ENCODE data around the gene PCP4L1. TPM values are rescaled to one million over a fixed set of nuclear protein-coding genes. Genes with fewer than 3 reads are reported as not detected.

The PCP4L1 gene
- total RNA-seq, 1 donor, result not detected

DNA sequence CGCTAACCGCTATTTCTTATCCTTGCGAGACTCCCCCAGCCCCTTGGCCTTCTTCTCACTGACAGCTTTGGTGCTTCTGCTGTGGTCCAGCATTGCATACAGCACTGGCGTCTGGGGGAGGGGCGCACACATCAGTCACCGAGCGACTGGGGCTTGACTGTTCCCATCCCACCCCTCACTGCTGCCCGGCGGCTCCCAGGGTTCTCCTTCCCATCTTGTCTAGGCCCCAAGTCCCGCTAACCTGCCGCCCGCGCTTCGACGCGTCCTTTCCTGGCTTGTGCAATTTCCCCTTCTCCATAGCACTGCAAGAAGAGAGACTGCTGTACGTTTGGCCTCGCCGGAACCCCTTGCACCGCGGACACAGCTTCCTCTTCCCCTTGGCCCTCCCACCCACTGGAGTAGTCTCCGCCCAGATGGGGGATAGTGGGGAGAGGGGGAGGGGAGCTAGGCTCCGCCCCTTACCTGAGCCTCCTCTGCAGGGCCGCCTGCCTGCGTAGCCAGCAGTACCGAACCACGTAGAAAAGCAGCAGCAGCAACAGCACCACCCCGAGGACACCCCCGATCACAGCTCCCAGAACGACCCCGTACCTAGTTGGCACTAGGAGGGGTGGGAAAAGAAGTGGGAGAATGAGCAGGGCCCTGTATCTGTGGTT lies 47.4 kb downstream of the PCP4L1 start:
- peak overlapping the region; percentile 63 for H3K4me3 ChIP-seq (ENCODE audit: low read depth, low read length)
- DNase-seq (ENCODE audit: low read depth), result peak; percentile 54
- TF ChIP-seq, protein P1, sequence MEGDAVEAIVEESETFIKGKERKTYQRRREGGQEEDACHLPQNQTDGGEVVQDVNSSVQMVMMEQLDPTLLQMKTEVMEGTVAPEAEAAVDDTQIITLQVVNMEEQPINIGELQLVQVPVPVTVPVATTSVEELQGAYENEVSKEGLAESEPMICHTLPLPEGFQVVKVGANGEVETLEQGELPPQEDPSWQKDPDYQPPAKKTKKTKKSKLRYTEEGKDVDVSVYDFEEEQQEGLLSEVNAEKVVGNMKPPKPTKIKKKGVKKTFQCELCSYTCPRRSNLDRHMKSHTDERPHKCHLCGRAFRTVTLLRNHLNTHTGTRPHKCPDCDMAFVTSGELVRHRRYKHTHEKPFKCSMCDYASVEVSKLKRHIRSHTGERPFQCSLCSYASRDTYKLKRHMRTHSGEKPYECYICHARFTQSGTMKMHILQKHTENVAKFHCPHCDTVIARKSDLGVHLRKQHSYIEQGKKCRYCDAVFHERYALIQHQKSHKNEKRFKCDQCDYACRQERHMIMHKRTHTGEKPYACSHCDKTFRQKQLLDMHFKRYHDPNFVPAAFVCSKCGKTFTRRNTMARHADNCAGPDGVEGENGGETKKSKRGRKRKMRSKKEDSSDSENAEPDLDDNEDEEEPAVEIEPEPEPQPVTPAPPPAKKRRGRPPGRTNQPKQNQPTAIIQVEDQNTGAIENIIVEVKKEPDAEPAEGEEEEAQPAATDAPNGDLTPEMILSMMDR (IDR thresholded peaks at IDR 0.05; ENCODE audit: insufficient read depth, low read depth, low read length), result peak; percentile 16

DNA sequence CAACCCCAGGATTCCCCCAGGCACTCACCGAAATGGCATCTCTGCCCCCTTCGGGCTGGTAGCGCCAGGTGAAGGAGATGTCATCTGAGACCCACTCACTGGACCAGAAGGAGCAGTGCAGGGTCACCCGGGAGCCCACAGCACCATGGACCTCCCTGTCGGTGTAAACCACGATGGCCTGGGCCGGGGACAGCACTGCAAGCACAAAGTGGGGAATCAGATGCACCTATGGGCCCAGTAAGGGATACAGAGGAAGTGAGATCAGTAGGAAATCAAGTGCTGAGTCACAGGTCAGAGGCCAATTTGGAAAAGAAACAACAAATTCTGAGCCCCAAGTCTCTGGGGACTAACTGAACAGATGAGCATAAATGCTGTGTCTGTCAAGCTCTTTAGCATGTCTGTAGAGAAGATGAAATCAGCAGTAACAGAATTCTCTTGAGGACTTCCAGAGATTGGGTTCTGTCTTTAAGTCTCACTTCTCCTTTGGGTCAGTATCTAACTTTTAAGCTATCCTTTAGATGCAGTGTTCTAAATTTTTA lies 48.8 kb downstream of the PCP4L1 start:
- H3K4me3 ChIP-seq (ENCODE audit: low read depth, low read length), result no peak overlapping the region
- TF ChIP-seq, protein P1 (IDR thresholded peaks at IDR 0.05; ENCODE audit: insufficient read depth, low read depth, low read length), result no peak
- peak; percentile 75 for DNase-seq (ENCODE audit: low read depth)

DNA sequence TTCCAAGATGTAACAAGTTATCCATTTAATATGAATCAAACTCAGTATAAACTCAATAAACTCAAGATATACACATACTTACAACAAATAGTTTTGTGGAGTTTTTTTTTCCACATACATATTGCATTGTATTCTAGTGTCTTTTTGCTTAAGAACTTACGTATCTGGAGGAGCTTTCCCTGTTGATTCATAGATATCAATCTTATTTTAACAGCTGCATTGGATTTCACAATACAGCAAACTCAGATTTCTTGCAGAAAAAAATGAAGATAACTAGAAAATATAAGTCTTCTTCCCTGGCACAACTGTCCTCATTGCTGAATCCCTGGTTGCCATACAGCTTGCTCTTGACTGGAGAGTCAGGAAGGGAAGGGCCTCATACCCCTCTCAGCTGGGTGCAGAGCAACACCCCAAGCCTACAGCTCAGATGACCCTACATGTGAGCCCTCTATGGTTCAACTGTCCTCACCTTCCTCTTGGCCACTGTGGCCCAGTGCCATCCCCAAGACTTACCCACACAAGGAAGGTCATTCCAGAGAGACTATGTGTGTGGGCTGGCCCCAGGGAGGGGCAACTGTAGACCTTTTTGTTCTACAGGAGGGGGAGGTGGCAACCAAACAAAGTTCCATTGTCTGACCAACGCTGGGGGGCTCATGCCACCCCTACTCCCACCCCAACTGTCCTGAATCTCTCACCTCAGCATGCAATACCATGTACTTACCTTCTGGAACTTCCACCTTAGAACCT lies 49.5 kb downstream of the PCP4L1 start:
- TF ChIP-seq, protein P1 (IDR thresholded peaks at IDR 0.05; ENCODE audit: insufficient read depth, low read depth, low read length), result no peak
- DNase-seq (ENCODE audit: low read depth), result peak; percentile 13
- H3K4me3 ChIP-seq (ENCODE audit: low read depth, low read length), result no peak overlapping the region

DNA sequence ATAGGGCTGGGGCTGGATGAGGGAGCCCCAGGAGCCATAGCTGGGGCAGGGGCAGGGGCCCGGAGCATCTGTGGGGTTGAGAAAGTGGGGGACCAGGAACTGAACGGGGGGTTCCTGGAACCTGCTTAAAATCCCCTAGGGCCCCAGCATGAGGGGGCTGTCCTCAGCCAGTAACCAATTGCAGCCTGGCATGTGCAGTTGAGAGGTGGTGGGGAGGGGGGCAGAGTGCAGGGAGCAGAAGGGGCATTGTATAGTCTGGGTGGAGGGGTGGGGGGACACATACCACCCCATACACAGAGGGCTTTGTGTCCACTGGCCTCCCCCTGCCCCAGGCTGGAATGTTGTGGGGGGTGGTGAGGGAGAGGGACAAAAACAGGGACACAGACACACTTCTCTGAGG lies 51.3 kb downstream of the PCP4L1 start, which contains the start of gene MPZ:
MPZ (minus strand) TSS at position 101 of the 400 bp plus-strand sequence; CDS start at position 38, 63 bp downstream.
- no peak within 1 kb of the TSS for H3K4me3 ChIP-seq (ENCODE audit: low read depth, low read length)
- TF ChIP-seq, protein P1 (IDR thresholded peaks at IDR 0.05; ENCODE audit: insufficient read depth, low read depth, low read length), result no peak
- DNase-seq (ENCODE audit: low read depth), result no peak

DNA sequence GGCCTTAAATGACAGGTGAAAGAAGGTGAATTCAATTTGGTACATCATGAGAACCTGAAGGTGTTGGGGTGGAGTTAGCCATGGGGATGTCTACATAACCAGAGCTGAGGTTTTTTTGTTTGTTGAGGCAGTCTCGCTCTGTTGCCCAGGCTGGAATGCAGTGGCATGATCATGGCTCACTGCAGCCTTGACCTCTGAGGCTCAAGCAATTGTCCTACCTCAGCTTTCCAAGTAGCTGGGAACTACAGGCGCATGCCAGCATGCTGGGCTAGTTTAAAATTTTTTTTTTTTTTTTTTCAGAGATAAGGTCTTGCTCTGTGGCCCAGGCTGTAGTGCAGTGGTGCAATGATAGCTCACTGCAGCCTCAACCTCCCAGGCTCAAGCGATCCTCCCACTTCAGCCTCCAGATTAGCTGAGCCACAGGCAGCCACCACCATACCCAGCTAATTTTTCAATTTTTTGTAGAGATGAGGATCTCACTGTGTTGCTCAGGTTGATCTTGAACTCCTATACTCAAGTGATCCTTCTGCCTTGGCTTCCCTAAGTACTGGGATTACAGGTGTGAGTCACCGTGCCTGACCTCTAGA lies 53.1 kb downstream of the PCP4L1 start:
- no peak for DNase-seq (ENCODE audit: low read depth)
- TF ChIP-seq, protein P1 (IDR thresholded peaks at IDR 0.05; ENCODE audit: insufficient read depth, low read depth, low read length), result no peak
- no peak overlapping the region for H3K4me3 ChIP-seq (ENCODE audit: low read depth, low read length)

DNA sequence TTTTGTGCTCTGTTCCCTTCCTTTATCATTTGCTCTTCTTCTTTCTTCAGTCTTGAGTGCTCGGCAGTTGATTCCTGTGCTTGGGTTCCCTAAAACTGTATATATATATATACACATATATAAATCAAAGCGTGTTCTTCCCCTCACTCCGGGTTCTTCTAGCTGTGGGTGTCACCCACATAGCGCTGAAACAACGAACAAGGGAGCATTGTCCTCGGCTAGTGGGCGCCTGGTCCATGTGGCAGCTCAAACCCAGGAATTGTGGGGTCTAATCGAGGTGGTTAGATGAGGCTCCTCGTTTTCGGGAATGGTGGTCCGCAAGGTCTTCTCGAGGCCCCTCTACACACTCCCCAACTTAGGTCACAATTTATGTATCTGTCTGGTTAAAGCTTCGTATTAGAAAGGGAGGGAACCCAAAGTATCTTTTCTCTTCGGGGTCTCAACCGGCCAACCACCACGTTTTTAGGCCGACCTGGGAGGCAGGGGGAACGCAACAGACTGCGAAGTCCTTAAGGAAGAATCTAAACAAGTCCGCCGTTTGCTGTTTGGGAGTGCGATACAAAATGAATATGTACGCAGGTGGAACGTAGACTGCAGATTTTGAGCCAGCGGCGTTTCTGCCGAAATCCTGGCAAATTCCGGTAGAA lies 55.1 kb downstream of the PCP4L1 start:
- TF ChIP-seq, protein P1 (IDR thresholded peaks at IDR 0.05; ENCODE audit: insufficient read depth, low read depth, low read length), result no peak
- peak overlapping the region; percentile 99 for H3K4me3 ChIP-seq (ENCODE audit: low read depth, low read length)
- no peak for DNase-seq (ENCODE audit: low read depth)

Measured in fibroblast of villous mesenchyme (primary cell).